GM12872 (cell line): ENCODE measurements around the gene MIX23.

Experiments used
- TF ChIP-seq, protein P1 (sequence below): IDR thresholded peaks from 3 replicates; pipeline ENCODE4 v1.5.1; 2011; ENCODE audit warnings: low read depth, mild to moderate bottlenecking, low read length, moderate library complexity; ENCODE audit not compliant: insufficient read depth

The MIX23 gene

DNA sequence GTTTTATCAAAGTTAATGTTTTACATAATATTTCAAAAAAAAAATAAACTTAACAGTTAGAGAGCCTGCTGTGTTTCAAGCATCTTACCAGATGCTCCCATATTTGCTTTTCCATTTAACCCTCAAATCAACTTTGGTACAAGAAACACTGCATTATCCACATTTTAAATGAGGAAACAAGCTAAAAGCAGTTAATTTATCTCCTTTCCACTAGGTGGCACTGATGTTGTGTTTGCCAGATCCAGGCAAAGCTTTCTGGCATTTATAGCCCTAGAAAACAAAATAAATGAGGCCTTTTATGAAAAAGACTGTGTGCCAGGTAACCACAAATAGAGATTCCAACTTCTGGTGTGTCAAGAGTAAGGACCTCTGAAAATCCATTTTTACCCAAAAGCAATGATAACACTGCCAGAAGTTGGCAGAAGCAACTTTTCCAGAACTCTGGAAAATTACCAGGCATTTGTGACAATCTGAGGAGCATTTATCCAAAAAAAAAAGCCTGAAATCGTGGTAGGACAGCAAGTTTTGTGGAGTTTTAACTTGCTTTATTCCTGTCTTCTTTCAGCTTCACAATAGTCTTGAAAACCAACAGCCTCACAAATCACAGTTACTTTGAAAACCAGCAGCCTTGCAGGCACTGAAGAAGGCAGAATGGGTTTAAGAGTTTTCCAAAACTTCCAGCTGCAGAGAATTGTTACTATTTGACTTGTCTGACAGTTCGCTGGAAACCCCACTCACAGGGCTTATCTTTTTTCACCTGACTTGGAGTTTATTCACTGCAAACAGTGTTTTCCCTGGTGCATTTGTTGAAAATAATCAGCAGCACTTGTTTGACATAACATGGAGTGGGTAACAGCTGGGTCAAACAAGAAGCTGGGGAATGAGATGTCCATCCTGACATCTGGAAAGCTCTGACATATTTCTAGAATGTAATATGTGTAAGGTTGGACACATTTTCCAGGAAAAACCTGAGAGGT is 10.1 kb upstream of the MIX23 start:
- TF ChIP-seq, protein P1, sequence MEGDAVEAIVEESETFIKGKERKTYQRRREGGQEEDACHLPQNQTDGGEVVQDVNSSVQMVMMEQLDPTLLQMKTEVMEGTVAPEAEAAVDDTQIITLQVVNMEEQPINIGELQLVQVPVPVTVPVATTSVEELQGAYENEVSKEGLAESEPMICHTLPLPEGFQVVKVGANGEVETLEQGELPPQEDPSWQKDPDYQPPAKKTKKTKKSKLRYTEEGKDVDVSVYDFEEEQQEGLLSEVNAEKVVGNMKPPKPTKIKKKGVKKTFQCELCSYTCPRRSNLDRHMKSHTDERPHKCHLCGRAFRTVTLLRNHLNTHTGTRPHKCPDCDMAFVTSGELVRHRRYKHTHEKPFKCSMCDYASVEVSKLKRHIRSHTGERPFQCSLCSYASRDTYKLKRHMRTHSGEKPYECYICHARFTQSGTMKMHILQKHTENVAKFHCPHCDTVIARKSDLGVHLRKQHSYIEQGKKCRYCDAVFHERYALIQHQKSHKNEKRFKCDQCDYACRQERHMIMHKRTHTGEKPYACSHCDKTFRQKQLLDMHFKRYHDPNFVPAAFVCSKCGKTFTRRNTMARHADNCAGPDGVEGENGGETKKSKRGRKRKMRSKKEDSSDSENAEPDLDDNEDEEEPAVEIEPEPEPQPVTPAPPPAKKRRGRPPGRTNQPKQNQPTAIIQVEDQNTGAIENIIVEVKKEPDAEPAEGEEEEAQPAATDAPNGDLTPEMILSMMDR: peak; percentile 71

DNA sequence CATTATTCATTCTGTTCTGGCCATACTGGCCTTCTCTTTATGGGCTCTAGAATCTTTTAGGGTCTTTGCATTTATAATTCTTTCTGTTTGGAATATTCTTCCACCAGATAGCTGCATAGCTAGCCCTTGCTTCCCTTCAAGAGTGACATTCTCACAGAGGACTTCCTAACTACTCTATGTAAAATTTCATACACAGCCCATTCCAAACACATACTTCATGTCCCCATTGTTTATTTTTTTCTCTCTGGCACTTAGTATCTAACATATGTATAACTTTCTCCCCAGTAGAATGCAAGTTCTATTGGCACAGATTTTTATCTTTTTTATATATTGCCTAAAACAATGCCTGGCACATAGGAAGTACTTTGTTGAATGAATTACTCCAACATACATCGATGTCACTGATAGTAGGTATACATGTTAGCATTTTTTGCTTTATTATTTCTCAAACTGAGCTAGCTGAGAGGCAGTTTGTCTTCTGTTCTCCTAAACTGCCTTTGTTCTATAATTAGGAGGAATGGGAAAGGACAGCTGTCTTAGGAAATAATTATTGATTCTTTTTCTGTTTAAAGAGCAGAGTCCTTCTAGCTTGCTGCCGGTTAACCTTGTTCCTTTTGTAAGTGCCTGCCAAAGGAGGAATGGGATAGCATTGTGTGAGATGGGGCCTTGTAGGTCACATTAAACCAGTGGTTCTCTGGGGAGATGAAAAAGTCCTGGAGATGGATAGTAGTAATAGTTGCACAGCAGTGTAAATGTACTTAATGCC is 8.8 kb upstream of the MIX23 start:
- TF ChIP-seq, protein P1: no peak

DNA sequence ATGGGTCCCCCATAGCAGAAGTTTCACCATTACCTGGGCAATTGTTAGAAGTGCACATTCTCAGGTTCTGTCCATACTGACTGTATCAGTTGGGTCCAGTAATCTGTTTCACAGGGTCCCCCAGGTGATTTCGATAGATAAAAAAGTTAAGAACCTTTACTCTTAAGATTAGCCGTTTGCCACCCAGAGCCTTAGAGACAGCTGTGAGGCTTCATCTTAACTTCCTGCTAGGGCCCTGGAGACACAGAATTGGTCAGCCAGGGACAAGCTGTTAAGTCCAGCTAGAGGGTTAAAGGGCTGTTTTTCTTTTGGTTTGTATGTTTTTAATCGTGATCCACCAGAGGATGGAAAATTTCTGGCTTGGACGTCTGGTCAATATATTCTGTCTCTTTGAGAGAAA is 7.6 kb upstream of the MIX23 start:
- TF ChIP-seq, protein P1: no peak

DNA sequence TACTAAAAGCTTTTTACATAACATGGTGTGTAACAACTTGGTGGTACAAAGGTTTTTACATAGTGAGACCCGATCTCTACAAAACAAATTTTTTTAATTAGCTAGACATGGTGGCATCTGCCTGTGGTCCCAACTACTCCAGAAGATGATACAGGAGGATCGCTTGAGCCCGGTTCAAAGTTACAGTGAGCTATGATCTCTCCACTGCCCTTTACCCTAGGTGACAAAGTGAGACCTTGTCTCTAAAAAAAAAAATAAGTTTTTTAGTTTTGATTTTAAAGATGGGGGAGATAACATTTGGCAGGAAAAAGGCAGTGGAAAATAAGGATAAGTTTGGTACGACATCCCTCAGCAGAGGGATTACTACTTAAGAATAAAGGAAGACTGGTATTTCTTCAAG is 6.9 kb upstream of the MIX23 start:
- TF ChIP-seq, protein P1: no peak

DNA sequence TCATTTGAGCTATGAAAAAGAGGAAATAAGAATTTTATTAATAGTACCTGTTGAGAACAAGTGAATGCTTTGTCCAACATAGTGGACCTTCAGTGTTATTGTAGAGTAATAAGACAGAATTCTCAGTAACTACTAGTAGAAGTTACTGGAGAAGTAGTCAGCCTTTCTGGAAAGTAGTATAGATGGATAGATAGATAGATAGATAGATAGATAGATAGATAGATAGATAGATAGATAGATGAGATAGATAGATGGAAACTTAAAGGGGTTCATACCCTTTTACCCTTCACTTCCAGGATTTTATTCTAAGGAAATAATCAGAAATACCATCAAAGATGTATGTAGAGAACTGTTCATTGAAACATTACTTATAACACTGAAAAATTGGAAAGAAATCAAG is 6.2 kb upstream of the MIX23 start:
- TF ChIP-seq, protein P1: no peak

DNA sequence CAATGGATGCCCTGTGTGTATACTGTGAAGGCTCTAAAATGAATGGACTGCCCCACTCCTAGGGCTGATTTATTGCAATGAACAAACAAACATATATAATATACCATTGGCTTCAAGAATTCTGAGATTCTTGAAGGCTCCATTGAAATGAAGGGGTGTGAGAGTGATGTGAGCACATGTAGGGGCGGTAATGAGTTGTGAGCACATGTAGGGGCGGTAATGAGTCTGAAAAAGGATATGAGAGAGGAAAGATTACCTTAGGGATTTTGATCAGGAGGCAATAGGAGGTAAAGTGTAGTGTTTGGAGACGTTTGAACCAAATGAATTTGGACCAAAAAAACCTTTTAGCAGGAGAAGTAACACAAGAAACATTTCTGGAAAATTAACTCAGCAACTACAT is 4.7 kb upstream of the MIX23 start:
- TF ChIP-seq, protein P1: no peak
